Measurements from ENCODE around the gene SLC39A2.

DNA sequence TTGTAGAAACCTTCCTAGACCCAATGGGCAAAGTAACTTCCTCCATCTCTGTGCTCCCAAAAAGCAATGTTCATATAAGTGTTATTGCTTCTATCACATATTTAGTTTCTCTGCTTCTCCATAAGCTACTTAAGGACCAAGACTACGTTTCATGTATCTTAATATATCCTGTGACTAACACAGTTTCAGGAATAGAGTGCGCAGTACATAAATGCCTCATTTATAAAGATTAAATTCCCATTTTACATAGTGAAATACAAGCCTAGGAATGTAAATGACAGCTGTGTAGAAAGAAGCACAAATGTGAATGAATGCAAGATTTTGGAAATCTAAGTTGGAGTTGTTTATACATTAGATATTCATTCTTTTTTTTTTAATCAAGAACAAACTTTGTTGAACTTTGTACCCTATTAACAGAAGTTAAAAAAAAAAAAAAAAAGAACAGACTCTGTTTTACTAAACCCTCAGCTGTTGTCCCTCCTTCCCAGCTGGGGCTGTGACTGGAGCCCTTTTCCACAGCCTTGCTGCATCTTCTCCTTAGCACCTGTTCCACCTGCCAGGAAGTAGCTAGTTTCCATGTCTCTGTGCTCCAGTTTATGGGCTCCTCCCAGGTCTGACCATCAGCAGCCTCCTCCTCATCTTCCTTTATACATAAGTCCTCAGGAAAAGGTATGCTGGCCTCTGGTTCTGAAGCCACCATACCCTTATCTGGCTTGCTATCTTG lies 16.3 kb upstream of the SLC39A2 start:
- TF ChIP-seq, protein P1, sequence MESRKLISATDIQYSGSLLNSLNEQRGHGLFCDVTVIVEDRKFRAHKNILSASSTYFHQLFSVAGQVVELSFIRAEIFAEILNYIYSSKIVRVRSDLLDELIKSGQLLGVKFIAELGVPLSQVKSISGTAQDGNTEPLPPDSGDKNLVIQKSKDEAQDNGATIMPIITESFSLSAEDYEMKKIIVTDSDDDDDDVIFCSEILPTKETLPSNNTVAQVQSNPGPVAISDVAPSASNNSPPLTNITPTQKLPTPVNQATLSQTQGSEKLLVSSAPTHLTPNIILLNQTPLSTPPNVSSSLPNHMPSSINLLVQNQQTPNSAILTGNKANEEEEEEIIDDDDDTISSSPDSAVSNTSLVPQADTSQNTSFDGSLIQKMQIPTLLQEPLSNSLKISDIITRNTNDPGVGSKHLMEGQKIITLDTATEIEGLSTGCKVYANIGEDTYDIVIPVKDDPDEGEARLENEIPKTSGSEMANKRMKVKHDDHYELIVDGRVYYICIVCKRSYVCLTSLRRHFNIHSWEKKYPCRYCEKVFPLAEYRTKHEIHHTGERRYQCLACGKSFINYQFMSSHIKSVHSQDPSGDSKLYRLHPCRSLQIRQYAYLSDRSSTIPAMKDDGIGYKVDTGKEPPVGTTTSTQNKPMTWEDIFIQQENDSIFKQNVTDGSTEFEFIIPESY (IDR thresholded peaks at IDR 0.05), result no peak
- TF ChIP-seq SP1 (IDR thresholded peaks at IDR 0.05) (no peak), YY1 (IDR thresholded peaks at IDR 0.05) (no peak), RAD21 (IDR thresholded peaks at IDR 0.05) (no peak), HNF4G (IDR thresholded peaks at IDR 0.05) (no peak), RXRA (IDR thresholded peaks at IDR 0.05) (no peak), JUND (IDR thresholded peaks at IDR 0.05) (no peak), TAF1 (conservative IDR thresholded peaks at IDR 0.05) (no peak), EGR1 (IDR thresholded peaks at IDR 0.05; ENCODE audit: low read depth in 2 of 2) (no peak)
- TF ChIP-seq, protein P2, sequence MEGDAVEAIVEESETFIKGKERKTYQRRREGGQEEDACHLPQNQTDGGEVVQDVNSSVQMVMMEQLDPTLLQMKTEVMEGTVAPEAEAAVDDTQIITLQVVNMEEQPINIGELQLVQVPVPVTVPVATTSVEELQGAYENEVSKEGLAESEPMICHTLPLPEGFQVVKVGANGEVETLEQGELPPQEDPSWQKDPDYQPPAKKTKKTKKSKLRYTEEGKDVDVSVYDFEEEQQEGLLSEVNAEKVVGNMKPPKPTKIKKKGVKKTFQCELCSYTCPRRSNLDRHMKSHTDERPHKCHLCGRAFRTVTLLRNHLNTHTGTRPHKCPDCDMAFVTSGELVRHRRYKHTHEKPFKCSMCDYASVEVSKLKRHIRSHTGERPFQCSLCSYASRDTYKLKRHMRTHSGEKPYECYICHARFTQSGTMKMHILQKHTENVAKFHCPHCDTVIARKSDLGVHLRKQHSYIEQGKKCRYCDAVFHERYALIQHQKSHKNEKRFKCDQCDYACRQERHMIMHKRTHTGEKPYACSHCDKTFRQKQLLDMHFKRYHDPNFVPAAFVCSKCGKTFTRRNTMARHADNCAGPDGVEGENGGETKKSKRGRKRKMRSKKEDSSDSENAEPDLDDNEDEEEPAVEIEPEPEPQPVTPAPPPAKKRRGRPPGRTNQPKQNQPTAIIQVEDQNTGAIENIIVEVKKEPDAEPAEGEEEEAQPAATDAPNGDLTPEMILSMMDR (IDR thresholded peaks at IDR 0.05; ENCODE audit: low read depth, low read length, missing input control), result no peak
- TF ChIP-seq, protein P3, sequence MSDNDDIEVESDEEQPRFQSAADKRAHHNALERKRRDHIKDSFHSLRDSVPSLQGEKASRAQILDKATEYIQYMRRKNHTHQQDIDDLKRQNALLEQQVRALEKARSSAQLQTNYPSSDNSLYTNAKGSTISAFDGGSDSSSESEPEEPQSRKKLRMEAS (IDR thresholded peaks at IDR 0.05), result no peak
- TF ChIP-seq, protein P4, sequence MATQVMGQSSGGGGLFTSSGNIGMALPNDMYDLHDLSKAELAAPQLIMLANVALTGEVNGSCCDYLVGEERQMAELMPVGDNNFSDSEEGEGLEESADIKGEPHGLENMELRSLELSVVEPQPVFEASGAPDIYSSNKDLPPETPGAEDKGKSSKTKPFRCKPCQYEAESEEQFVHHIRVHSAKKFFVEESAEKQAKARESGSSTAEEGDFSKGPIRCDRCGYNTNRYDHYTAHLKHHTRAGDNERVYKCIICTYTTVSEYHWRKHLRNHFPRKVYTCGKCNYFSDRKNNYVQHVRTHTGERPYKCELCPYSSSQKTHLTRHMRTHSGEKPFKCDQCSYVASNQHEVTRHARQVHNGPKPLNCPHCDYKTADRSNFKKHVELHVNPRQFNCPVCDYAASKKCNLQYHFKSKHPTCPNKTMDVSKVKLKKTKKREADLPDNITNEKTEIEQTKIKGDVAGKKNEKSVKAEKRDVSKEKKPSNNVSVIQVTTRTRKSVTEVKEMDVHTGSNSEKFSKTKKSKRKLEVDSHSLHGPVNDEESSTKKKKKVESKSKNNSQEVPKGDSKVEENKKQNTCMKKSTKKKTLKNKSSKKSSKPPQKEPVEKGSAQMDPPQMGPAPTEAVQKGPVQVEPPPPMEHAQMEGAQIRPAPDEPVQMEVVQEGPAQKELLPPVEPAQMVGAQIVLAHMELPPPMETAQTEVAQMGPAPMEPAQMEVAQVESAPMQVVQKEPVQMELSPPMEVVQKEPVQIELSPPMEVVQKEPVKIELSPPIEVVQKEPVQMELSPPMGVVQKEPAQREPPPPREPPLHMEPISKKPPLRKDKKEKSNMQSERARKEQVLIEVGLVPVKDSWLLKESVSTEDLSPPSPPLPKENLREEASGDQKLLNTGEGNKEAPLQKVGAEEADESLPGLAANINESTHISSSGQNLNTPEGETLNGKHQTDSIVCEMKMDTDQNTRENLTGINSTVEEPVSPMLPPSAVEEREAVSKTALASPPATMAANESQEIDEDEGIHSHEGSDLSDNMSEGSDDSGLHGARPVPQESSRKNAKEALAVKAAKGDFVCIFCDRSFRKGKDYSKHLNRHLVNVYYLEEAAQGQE (IDR thresholded peaks at IDR 0.05), result no peak
- TF ChIP-seq, protein P5, sequence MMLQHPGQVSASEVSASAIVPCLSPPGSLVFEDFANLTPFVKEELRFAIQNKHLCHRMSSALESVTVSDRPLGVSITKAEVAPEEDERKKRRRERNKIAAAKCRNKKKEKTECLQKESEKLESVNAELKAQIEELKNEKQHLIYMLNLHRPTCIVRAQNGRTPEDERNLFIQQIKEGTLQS (IDR thresholded peaks at IDR 0.05), result no peak

Data from liver (tissue), 3 donors.